Left ventricle myocardium inferior (tissue), 1 donor: Measurements from ENCODE around the gene MDH1. TPM values are rescaled to one million over a fixed set of nuclear protein-coding genes. Genes with fewer than 3 reads are reported as not detected.

Source experiments
- DNase-seq: peaks from one replicate; pipeline ENCODE4 v3.0.0-alpha.2; 2020
- H3K27ac ChIP-seq: fragments of 200-600 bp; replicated peaks from 2 replicates; pipeline ENCODE4 v1.8.0; 2021
- H3K27me3 ChIP-seq: fragments of 200-600 bp; 2 replicates; pipeline ENCODE4 v1.8.0; 2021; ENCODE audit warnings: low read depth
- H3K36me3 ChIP-seq: fragments of 200-600 bp; 2 replicates; pipeline ENCODE4 v1.8.0; 2021
- H3K4me1 ChIP-seq: fragments of 200-600 bp; 2 replicates; pipeline ENCODE4 v1.8.0; 2021
- H3K4me3 ChIP-seq: fragments of 200-600 bp; 2 replicates; pipeline ENCODE4 v1.8.0; 2021; ENCODE audit warnings: mild to moderate bottlenecking, moderate library complexity
- H3K9me3 ChIP-seq: fragments of 200-600 bp; replicated peaks from 2 replicates; pipeline ENCODE4 v1.8.0; 2021
- intact Hi-C: fragments of 100-400 bp; cut with micrococcal nuclease; formaldehyde crosslinking; loops from one replicate; pipeline ENCODE4 v1.11.0; 2022
- total RNA-seq: library from RNA; stranded (reverse); fragmentation: NEBNext Ultra II Directional; extraction: Animal tissue kit (Norgen Biotek cat#: 25700); gene quantifications from one replicate; pipeline ENCODE4 v1.2.1, GENCODE V29; 2021
- TF ChIP-seq, protein P1 (sequence below): fragments of 200-600 bp; IDR thresholded peaks from 2 replicates; pipeline ENCODE4 v1.8.0; 2021; ENCODE audit warnings: antibody characterized with exemption, mild to moderate bottlenecking, borderline replicate concordance
- donor health status: DM: no; HTN: yes; CAD: no; lungs with severe emphysema.

The MDH1 gene
- total RNA-seq, 1 donor from 2014 or later, result 1,481 TPM

DNA sequence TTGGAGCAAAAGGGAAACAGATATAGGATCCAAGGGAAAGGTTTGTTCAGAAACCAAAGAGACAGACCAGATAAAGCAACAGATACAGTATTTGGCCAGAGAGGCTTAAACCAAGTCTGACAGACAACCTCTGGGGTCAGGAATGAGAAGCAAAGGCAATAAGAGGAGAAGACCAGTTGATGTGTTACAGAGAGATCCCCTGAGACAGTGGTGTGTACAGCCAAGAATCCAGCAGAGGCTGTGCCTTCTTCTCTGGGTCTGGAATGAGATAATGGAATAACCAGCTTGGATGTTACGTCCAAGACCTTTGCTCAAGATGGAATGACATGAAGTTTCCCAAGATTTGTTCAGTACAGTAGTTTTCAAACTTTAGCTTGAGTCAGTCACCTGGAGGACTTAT is 61.1 kb downstream of the MDH1 start:
- Histone ChIP-seq H3K27me3 (no peaks in the 10 kb centered on the region), H3K9me3 (peaks cover 12% of the 10 kb centered on the region), H3K4me3 (no peak overlapping the region), H3K36me3 (no peaks in the 10 kb centered on the region), H3K4me1 (no peaks in the 10 kb centered on the region), H3K27ac (no peak overlapping the region)
- no peak for DNase-seq
- intact Hi-C loops, result no loop called here
- TF ChIP-seq, protein P1, sequence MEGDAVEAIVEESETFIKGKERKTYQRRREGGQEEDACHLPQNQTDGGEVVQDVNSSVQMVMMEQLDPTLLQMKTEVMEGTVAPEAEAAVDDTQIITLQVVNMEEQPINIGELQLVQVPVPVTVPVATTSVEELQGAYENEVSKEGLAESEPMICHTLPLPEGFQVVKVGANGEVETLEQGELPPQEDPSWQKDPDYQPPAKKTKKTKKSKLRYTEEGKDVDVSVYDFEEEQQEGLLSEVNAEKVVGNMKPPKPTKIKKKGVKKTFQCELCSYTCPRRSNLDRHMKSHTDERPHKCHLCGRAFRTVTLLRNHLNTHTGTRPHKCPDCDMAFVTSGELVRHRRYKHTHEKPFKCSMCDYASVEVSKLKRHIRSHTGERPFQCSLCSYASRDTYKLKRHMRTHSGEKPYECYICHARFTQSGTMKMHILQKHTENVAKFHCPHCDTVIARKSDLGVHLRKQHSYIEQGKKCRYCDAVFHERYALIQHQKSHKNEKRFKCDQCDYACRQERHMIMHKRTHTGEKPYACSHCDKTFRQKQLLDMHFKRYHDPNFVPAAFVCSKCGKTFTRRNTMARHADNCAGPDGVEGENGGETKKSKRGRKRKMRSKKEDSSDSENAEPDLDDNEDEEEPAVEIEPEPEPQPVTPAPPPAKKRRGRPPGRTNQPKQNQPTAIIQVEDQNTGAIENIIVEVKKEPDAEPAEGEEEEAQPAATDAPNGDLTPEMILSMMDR, result no peak

DNA sequence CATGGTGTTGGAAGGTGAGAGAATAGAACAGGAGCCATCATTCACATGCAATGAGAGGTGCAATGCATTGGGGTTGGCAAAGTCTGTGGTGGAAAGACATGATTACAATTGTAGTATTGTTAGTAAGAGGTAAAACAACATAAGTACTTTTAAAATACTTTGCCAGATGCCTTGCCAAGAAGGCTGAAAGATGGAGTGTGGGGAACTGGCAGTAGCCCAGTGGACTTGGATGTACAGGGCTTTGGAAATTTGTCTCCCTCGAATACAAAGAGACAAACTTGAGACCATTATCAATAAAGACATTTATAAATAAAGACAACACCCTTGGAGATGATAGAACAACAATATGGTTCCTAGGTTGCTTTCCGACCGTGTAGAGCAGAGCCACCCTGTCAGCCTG is 62.0 kb downstream of the MDH1 start:
- intact Hi-C loops, result no loop called here
- peaks cover 12% of the 10 kb centered on the region for H3K9me3 ChIP-seq
- no peak overlapping the region for H3K27ac ChIP-seq
- no peaks in the 10 kb centered on the region for H3K36me3 ChIP-seq
- TF ChIP-seq, protein P1, result no peak
- no peaks in the 10 kb centered on the region for H3K27me3 ChIP-seq
- no peak overlapping the region for H3K4me3 ChIP-seq
- no peaks in the 10 kb centered on the region for H3K4me1 ChIP-seq
- no peak for DNase-seq

DNA sequence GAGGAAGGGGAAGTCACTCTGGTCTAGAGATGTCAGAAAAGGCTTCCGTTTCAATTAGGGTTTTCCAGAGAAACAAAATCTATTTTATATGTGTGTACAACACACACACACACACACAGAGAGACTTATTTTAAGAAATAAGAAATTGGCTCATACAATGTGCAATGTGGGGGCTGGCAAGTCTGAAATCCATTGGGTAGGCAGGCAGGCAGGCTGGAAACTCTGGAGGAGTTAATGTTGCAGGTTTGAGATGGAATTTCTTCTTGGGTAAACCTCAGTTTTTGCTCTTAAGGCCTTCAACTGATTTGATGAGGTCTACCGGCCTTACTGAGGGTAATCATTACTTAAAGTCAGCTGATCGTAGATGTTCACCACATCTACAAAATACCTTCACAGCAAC is 62.6 kb downstream of the MDH1 start:
- Histone ChIP-seq H3K4me3 (no peak overlapping the region), H3K27me3 (no peaks in the 10 kb centered on the region), H3K9me3 (peaks cover 12% of the 10 kb centered on the region), H3K4me1 (no peaks in the 10 kb centered on the region), H3K36me3 (no peaks in the 10 kb centered on the region), H3K27ac (no peak overlapping the region)
- TF ChIP-seq, protein P1, result no peak
- intact Hi-C loops, result no loop called here
- DNase-seq, result no peak

DNA sequence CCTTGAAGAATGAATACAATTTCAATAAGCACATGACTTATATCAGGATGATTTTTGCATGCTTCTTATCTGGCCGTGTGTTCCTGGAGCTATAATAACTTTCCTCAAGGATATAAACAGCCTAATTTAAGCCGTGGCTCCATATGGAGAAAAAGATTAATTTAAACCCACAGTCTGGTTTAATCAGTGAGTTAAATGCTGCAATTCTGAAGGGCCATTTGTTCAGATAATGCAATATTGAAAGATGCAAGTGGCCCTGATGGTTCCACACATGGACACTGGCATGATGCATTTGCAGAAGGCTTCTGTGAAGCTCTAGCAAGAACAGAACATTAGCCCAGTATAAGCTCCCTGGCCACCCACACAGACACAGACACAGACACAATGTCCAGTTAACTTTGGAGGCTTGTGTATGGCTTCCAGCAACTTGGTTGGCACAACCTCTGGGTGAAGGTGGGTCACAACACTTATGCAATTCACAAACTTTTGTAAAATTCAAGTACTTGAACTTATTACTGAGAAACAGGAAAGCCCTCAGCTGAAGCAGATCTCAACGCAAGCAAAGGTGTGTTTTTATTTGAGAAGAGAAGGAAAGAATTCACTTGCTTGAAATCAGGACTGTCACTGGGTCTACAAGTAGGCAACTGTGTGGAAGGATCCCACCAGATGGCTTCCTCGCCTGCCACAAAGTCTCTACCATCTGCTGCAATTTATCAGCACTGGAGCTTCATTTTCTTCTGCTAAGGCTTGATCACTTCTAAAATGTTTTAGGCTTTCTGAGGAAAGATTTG is 63.3 kb downstream of the MDH1 start:
- no peaks in the 10 kb centered on the region for H3K36me3 ChIP-seq
- H3K9me3 ChIP-seq, result peaks cover 12% of the 10 kb centered on the region
- intact Hi-C loops, result no loop called here
- TF ChIP-seq, protein P1, result no peak
- H3K4me3 ChIP-seq, result no peak overlapping the region
- no peaks in the 10 kb centered on the region for H3K4me1 ChIP-seq
- DNase-seq, result no peak
- no peaks in the 10 kb centered on the region for H3K27me3 ChIP-seq
- no peak overlapping the region for H3K27ac ChIP-seq

DNA sequence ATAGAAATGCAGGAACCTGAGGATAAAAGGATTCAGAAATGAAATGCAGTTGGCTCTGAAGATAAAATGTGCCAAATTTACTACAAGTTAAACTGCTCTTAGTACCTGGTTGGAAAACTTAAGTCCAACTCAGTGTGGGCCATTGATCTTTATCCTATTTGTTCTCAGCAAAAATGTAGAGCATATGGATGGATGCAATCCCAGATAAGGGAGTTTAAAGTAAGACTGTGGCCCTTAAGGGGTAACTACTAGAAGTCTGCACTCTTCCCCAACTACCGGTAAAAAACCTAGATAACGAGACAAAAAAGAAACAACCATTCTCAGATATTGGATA is 63.9 kb downstream of the MDH1 start:
- no peak for DNase-seq
- no peak overlapping the region for H3K4me3 ChIP-seq
- TF ChIP-seq, protein P1, result no peak
- H3K9me3 ChIP-seq, result peaks cover 12% of the 10 kb centered on the region
- H3K4me1 ChIP-seq, result no peaks in the 10 kb centered on the region
- H3K27ac ChIP-seq, result no peak overlapping the region
- intact Hi-C loops, result no loop called here
- no peaks in the 10 kb centered on the region for H3K36me3 ChIP-seq
- no peaks in the 10 kb centered on the region for H3K27me3 ChIP-seq
